ENCODE measurements around the gene TIAM1.
"Not testable (repeated sequence)": the region's sequence is repeated elsewhere in the genome, so short reads cannot be mapped to it uniquely, and the experiment has no call there.

TIAM1 gene

GRCh38 chr21:31252611-31253010, 91.5 kb downstream of the TIAM1 start:
- no peak for FAIRE-seq

- no peak for FAIRE-seq
These were observed 92.0 kb downstream of the TIAM1 start for GRCh38 chr21:31252091-31252490.

- FAIRE-seq = no peak
These were observed 92.4 kb downstream of the TIAM1 start for GRCh38 chr21:31251686-31252085.

DNA sequence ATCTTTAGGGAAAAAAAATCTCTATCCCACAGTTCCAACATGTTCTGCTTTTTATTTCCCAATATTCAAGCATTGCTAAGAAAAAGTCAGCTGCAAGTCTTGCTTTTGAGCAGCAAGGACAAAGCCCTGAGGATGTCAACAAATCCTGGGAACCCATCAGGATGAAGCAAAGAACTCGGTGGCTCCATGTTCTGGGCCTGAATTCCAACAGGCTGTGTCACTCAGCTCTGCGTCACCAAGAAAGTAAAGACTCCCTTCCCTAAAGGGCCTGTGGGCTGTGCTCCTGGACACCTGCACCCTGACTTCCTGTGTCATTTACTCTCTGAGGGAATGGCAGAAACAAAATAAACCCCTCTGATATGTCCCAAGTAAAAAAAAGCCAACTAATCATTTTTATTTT, 95.5 kb downstream of the TIAM1 start:
- FAIRE-seq = no peak

- FAIRE-seq = no peak
These were observed 100.5 kb downstream of the TIAM1 start for GRCh38 chr21:31243611-31244010.

DNA sequence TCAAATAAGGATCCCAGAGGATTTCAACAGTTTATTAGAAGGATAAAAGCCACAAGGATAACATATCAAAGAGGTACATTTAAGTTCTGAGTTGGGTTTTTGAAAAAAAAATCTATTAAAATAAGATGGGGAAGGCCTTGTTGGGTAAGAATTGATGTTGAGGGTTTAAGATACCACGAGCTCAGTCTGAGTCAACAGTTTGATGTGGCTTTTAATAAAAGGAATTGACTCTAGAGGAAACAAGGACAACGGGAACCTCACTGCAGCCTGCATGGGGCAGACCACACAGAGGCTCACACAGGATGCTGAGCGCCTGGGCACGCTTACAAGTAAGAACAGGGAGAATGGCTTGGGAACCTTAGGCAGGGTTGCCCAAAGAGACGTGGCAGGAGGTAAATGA, 107.5 kb downstream of the TIAM1 start:
- FAIRE-seq = no peak

DNA sequence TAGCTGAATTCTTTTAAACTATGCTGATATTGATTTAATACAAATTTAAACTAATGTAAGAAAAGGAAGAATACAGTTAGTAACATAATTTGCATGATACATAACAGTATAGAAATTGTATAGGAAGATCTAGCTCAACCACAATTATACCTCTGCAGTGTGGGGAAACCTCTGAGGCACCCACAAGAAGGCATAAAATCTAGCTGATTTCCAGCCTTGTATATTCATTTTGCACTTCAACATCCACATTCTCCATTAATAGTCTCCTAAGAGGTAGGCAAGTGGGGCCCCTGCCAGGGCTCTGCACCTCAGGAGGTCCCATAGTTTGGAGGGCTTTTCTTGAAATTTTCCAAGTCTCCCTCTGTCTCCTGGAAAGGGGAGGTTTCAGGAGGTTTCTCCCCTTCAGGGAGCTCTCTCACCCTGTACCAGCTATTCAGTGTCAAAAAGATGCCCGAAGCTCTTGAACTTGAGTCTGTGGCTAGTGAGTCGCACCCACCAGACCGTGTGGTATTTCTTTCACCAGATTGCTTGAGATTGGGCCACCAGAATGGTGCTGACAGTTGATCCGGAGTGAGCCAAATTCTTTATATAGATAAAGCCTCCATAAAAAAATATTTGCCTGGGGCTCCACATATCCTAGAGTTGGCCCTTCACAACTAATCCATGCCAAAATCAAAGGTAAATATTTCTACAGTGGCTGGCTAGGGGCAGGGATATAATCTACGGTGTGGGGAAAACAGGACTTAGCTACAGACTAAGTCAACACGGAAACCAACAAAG, 108.2 kb downstream of the TIAM1 start:
- FAIRE-seq = no peak

DNA sequence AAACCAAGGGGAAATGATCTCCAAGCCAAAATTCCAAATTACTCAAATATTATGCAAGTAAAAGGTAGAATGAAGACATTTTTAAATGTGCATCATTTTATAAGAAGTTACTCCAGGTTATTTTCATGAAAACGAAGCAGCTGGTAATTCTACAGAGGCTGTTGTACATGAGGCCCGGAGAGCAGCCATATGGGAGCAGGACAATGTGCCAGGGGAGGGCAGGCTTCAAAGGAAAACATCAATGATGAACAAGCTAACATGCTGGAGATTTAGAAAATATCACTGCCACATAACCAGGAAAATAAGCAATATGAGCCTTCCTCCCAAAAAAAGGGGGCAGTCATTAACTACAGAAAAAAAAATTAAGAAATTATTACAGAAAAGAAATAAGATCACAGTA, 109.1 kb downstream of the TIAM1 start:
- FAIRE-seq = no peak

- no peak for FAIRE-seq
These were observed 110.3 kb downstream of the TIAM1 start for GRCh38 chr21:31233711-31234110.

DNA sequence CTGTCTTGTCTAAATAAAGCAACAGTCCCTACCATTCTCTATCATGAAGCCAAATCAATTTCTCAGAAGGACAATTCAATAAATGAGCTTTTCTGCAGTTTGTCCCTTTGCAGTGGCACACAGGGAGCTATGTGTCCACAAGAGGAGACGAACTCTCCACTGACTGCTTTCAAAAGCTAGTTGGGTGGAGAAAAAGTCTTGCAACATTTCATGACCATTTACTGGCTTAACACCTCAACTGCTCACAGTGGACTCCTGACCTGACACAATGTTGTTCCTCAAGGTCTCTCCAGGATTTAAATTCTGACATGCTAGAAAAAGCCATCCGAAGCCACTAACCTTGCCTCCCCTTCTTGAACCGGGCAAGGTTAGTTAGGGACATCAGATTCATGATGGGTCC, 111.7 kb downstream of the TIAM1 start:
- no peak for FAIRE-seq

GRCh38 chr21:31230937-31231336, 113.1 kb downstream of the TIAM1 start:
- FAIRE-seq = no peak

DNA sequence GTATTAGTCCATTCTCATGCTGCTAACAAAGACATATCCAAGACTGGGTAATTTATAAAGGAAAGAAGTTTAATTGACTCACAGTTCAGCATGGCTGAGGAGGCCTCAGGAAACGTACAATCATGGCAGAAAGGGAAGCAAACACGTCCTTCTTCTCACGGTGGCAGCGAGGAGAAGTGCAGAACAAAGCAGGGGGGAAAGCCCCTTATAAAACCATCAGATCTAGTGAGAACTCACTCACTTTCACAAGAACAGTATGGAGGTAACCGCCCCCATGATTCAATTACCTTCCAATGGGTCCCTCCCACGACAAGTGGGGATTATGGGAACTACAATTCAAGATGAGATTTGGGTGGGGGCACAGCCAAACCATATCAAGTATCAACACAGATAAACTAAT, 115.3 kb downstream of the TIAM1 start:
- FAIRE-seq = not testable (repeated sequence)

GRCh38 chr21:31225713-31226112, 118.3 kb downstream of the TIAM1 start:
- FAIRE-seq = no peak

DNA sequence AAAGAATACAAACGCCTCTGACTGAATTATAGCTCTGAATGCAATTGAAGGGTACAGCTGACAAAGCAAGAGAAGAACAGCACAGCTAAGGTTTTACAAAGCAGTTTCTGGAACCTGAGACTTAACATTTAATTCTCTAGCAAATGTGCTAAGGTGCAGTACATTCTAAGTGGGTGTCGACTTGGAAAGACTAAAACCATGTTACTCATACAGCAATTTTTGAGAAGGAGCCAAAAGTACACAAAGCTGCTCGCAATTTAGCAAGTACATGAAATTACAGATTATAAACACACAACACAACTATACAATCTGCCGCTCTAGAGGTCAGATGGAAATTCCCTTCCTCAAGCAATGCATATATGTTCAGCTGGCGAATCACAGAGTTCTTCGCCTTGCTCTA, 121.9 kb downstream of the TIAM1 start:
- no peak for FAIRE-seq

DNA sequence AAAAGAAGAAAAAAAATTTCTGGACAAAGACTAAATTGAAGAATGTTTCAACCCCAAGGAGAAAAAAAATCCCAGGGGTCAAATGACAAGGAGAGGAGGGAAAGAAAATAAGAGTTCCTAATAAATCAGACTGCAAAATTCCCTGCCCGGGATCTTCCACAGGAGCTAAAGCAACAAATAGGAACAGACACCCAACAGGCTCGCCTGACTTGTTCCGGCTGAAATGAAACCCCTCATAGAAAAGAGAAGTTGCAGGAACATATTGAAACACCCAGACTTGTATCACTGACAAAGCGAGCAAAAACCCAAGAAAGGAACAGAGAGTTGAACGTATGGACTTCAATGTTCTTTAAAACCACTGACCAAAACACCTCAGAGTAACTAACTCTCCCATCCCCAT, 123.0 kb downstream of the TIAM1 start:
- FAIRE-seq = no peak

- no peak for FAIRE-seq
These were observed 123.5 kb downstream of the TIAM1 start for GRCh38 chr21:31220575-31220974.

DNA sequence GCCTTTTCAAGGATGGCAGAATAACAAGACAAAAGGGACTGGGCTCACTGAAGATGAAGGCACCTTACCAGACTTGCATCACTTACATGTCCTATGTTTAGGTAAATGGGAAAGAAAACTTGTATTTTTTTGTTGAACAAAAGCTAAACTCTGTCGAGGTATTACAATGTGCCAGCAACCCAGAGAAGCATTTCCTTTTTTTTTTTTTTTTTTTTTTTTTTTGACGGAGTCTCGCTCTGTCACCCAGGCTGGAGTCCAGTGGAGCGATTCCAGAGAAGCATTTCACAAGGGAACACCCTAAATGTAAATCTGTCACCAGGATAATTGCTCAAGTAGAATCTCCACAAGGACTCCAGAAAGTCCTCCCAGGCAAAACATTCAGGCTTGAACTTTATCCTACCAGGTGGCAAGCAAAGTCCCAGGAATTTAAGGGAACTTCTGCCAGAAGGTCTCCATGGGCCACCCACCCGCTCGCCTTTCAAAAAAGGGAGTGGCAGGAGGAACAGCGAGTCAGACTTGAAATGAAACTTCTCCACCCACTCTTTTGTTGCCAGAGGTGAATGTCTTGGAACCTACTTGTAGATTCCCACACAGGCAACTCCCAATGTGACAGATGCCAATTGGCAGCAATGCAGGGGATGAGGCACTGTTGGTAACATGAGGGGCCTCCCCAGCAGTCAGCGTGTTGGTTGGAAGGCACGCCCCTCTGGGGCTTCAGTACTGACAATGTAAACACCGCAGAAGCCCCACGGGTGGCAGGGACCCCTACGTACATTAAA, 125.0 kb downstream of the TIAM1 start:
- no peak for FAIRE-seq

- no peak for FAIRE-seq
These were observed 127.9 kb downstream of the TIAM1 start for GRCh38 chr21:31216206-31216605.

DNA sequence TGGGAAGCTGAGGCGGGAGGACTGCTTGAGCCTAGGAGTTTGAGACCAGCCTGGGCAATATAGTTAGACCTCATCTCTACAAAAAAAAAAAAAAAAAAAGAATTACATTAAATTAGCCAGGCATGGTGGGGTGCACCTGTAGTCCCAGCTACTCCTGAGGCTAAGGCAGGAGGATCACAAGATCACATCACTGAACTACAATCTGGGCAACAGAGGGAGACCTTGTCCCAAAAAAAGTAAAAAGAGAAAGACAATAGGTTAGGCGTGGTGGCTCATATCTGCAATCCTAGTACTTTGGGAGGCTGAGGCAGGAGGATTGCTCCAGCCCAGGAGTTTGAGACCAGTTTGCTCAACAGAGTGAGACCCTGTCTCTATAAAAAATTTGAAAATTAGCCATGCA, 130.3 kb downstream of the TIAM1 start:
- FAIRE-seq = no peak

DNA sequence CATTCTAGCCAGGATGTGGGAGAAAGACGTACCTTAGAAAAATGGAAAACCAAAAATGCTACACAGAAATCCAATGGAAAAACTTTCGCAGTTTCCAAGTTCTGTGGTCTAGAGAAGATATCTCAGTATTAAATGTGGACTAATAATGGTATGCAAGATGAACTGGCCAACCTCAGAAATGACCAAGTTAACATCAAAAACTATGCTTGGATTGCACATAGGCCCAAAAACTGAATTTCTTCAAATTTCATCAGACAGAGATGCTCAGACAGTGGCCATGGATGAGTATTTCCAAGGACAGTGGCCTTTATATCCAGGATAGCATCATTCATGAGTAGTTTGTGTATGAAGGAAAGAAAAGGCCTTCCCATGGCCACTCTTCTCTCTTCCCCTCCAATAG, 132.2 kb downstream of the TIAM1 start:
- FAIRE-seq = no peak

GRCh38 chr21:31205412-31205811, 138.6 kb downstream of the TIAM1 start:
- FAIRE-seq = no peak

DNA sequence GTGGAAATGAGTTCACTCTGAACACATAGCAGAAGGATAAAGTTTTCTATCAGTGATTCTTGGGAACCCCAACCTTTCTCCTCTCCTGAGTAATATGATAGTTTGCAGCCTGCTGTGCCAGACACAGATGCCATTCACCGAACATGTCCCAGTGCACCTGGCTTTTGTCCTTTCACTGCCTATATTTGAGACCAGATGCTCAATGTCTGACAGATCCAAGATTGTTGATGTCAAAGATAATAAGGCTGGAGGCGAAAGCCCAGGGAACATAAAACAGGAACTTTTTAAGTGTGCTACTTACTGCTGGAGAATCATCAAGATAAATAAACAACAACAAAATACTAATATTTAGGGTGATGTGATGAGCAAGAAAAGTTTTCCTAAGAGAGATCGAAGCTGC, 139.3 kb downstream of the TIAM1 start:
- no peak for FAIRE-seq

DNA sequence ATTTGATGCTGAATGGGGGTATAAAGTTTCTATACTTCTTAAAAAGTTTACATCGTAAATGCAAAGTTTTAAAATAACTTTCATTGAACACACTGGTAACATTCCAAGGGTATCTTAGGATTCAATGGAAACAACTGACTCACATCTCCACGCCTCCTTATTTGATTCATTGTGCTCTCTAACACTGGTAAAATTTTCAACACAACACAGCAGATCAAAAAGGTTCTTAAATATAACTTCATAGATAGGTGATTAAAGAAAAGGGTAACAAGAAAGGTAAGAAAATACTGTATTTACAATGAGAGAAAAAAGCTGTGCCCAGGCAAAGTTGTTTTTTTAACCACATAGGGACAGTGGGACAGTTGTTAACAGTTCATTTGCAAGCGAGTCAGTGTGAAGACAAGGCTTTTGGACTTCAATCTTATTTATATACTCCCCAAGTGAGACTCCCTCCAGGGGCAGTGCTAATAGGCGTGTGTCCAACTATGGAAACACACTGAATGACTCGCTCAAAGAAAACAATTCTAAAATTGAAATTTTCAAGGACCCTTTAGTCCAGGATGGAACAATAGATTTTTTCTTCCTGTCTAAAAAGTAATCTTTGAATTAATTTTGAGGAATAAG, 140.5 kb downstream of the TIAM1 start:
- FAIRE-seq = no peak

GRCh38 chr21:31201548-31201947, 142.5 kb downstream of the TIAM1 start:
- FAIRE-seq = no peak

Measured in endometrium (tissue), 2 donors.